ENCODE measurements around the gene DUS1L.

The DUS1L gene

GRCh38 chr17:82076018-82076784, 10.6 kb upstream of the DUS1L start:
- ATAC-seq = peak; percentile 13
- no peak for TF ChIP-seq BACH2 (CRISPR knock-in tag; IDR thresholded peaks at IDR 0.05; ENCODE audit: borderline replicate concordance)
- no peak for TF ChIP-seq ZNF565 (CRISPR knock-in tag; conservative IDR thresholded peaks at IDR 0.05; ENCODE audit: low read depth)
- no peak for TF ChIP-seq ZNF8 (CRISPR knock-in tag; IDR thresholded peaks at IDR 0.05)
- no peak for TF ChIP-seq CREB5 (CRISPR knock-in tag; IDR thresholded peaks at IDR 0.05; ENCODE audit: low read depth)
- no peak for TF ChIP-seq TCF4 (CRISPR knock-in tag; IDR thresholded peaks at IDR 0.05; ENCODE audit: borderline replicate concordance)
- no peak for TF ChIP-seq GLIS3 (CRISPR knock-in tag; IDR thresholded peaks at IDR 0.05)
- no peak for TF ChIP-seq ZFP3 (CRISPR knock-in tag; IDR thresholded peaks at IDR 0.05)
- no peak for TF ChIP-seq TOX (CRISPR knock-in tag; IDR thresholded peaks at IDR 0.05; ENCODE audit: borderline replicate concordance)
- no peak for TF ChIP-seq TSHZ2 (CRISPR knock-in tag; IDR thresholded peaks at IDR 0.05)
- TF ChIP-seq ZNF70 (CRISPR knock-in tag; IDR thresholded peaks at IDR 0.05) = no peak
- TF ChIP-seq ISL1 (CRISPR knock-in tag; IDR thresholded peaks at IDR 0.05) = no peak
- TF ChIP-seq POU6F1 (CRISPR knock-in tag; IDR thresholded peaks at IDR 0.05; ENCODE audit: borderline replicate concordance, low read depth) = no peak
- no peak for TF ChIP-seq OSR1 (CRISPR knock-in tag; IDR thresholded peaks at IDR 0.05)
- TF ChIP-seq CSDC2 (CRISPR knock-in tag; IDR thresholded peaks at IDR 0.05) = no peak
- TF ChIP-seq RARB (CRISPR knock-in tag; IDR thresholded peaks at IDR 0.05) = no peak
- TF ChIP-seq ESRRG (CRISPR knock-in tag; IDR thresholded peaks at IDR 0.05) = no peak

GRCh38 chr17:82073446-82073845, 7.8 kb upstream of the DUS1L start:
- no peak for ATAC-seq
- TF ChIP-seq SNAI2 (CRISPR knock-in tag; IDR thresholded peaks at IDR 0.05) (no peak), CREB5 (CRISPR knock-in tag; IDR thresholded peaks at IDR 0.05; ENCODE audit: low read depth) (no peak), BACH2 (CRISPR knock-in tag; IDR thresholded peaks at IDR 0.05; ENCODE audit: borderline replicate concordance) (no peak), ZFP30 (CRISPR knock-in tag; IDR thresholded peaks at IDR 0.05) (no peak), ISL1 (CRISPR knock-in tag; IDR thresholded peaks at IDR 0.05) (no peak), ZNF8 (CRISPR knock-in tag; IDR thresholded peaks at IDR 0.05) (no peak), OSR1 (CRISPR knock-in tag; IDR thresholded peaks at IDR 0.05) (no peak), TSHZ2 (CRISPR knock-in tag; IDR thresholded peaks at IDR 0.05) (no peak), ZNF70 (CRISPR knock-in tag; IDR thresholded peaks at IDR 0.05) (no peak), ZFP3 (CRISPR knock-in tag; IDR thresholded peaks at IDR 0.05) (no peak), ZC3H10 (CRISPR knock-in tag; IDR thresholded peaks at IDR 0.05) (no peak), PPARA (CRISPR knock-in tag; IDR thresholded peaks at IDR 0.05; ENCODE audit: borderline replicate concordance) (no peak), CSRNP3 (CRISPR knock-in tag; IDR thresholded peaks at IDR 0.05) (no peak), RARB (CRISPR knock-in tag; IDR thresholded peaks at IDR 0.05) (no peak), ZNF565 (CRISPR knock-in tag; conservative IDR thresholded peaks at IDR 0.05; ENCODE audit: low read depth) (no peak)
